NCI-H1694 (cell line): ENCODE results near the gene CCM2L.

Experiments used
- DNase-seq: peaks from one replicate; lab custom pipeline; 2025; lab: John Stamatoyannopoulos, UW

Gene CCM2L

GRCh38 chr20:31996996-31997395, 13.2 kb upstream of the CCM2L start:
- DNase-seq: no peak

- no peak for DNase-seq
Measured at GRCh38 chr20:31998246-31998645, 12.0 kb upstream of the CCM2L start.

- DNase-seq: no peak
Measured at GRCh38 chr20:32003325-32003724, 6.9 kb upstream of the CCM2L start.

GRCh38 chr20:32004963-32005362, 5.3 kb upstream of the CCM2L start:
- no peak for DNase-seq

GRCh38 chr20:32006053-32006452, 4.2 kb upstream of the CCM2L start:
- no peak for DNase-seq

- no peak for DNase-seq
Measured at GRCh38 chr20:32006841-32007786, 3.1 kb upstream of the CCM2L start.

GRCh38 chr20:32007787-32008616, 2.2 kb upstream of the CCM2L start:
- no peak for DNase-seq

- no peak for DNase-seq
Measured at GRCh38 chr20:32009564-32009963, 674 bp upstream of the CCM2L start.

- no peak for DNase-seq
Measured at GRCh38 chr20:32010666-32011065, 428 bp downstream of the CCM2L start.

GRCh38 chr20:32012159-32012688, 2.0 kb downstream of the CCM2L start:
- no peak for DNase-seq

- no peak for DNase-seq
Measured at GRCh38 chr20:32013326-32013725, 3.1 kb downstream of the CCM2L start.

- DNase-seq: no peak
Measured at GRCh38 chr20:32017711-32018251, 7.5 kb downstream of the CCM2L start.

GRCh38 chr20:32018269-32019155, 8.3 kb downstream of the CCM2L start:
- DNase-seq: no peak

- DNase-seq: no peak
Measured at GRCh38 chr20:32019156-32019510, 8.9 kb downstream of the CCM2L start.

- no peak for DNase-seq
Measured at GRCh38 chr20:32019563-32020463, 9.6 kb downstream of the CCM2L start.

GRCh38 chr20:32021091-32021490, 10.9 kb downstream of the CCM2L start:
- no peak for DNase-seq

GRCh38 chr20:32024683-32025295, 14.6 kb downstream of the CCM2L start:
- no peak for DNase-seq

GRCh38 chr20:32027643-32028042, 17.4 kb downstream of the CCM2L start:
- DNase-seq: no peak

- DNase-seq: no peak
Measured at GRCh38 chr20:32028647-32029372, 18.6 kb downstream of the CCM2L start.
